T-helper 1 cell (primary cell): ENCODE data around the gene PGM1.

Experiments
- DNase-seq, 5 donors: peaks; one replicate each; pipeline ENCODE4 v3.0.0-alpha.2; 2012 to 2020

PGM1 gene

DNA sequence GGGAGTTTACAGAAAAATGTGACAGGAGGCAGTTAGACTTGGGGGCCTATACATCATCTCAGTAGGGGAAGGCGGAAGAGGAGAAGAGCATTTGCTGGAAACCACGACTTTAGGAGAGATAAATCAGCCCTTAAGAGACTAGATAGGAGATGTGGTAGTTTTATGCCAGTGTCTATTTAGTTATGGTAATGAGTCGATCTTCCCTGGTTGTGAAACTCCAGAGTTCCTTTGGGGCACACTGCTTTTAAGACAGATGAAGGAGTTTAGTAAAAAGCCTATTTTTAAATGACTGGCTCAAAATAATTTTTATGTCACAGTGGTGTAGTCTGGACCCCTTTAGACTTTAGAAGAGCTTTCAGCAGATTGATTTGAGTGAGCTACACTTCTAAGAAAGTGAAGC lies 7.8 kb downstream of the PGM1 start:
- DNase-seq: no peak

GRCh38 chr1:63601463-63601862 lies 8.3 kb downstream of the PGM1 start:
- DNase-seq: no peak

- no peak for DNase-seq
Measured at GRCh38 chr1:63601912-63602311, 8.7 kb downstream of the PGM1 start.

- DNase-seq: no peak
Measured at GRCh38 chr1:63602629-63603028, 9.4 kb downstream of the PGM1 start.

GRCh38 chr1:63603810-63604209 lies 10.6 kb downstream of the PGM1 start:
- DNase-seq: no peak

GRCh38 chr1:63607322-63607721 lies 14.1 kb downstream of the PGM1 start:
- DNase-seq: no peak

- DNase-seq: no peak
Measured at GRCh38 chr1:63611231-63611630, 18.0 kb downstream of the PGM1 start.

DNA sequence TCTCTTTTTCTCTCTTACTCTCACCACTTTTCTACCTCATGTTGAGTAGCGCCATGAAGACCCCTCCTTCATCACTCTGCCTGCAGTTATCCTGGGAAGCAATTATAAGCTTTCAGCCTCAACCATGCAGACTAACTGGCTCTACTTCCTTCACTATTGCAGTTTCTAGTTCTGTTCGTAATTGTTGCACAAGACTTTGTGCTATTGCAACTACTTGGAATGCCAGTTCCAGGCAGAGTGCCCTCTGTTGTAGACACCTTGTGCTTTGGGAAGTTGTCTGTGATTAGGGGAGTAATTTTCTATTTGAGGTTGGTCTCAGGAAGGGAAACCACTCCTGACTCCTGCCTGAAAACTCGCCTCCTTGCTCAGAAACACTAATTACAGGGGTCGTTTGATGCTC lies 19.4 kb downstream of the PGM1 start:
- no peak for DNase-seq

- no peak for DNase-seq
Measured at GRCh38 chr1:63612971-63613370, 19.8 kb downstream of the PGM1 start.

DNA sequence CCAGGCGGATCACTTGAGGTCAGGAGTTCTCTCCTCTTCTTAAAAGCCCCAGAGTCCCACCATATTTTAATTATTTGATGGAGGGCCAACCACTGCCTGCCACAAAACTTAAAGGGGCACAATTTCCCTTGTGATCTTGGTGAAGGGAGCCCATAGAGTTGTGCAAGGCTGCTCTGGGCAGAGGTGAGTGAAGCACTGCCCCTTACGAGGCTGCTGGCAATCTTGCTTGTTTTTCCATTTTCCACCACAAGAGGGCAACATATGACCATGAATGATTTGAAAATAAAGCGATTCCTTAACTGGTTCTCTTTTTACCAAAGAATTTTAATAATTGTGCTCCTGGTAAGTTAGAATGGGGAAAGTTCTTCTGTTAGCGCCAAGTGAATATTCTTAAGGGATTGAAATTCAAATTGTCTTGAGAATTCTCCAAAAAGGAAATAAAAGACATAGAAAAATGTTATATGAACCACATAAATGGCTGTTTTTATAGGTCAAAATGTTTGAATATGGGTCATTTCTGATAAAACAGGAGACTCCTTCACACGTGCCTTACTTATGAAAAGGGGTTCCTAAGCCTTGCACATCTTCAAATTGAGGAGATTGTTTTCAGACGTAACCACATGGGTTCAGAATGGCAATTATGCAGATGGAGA lies 22.7 kb downstream of the PGM1 start:
- DNase-seq: peak; percentile 17 to 67 (median 45)

DNA sequence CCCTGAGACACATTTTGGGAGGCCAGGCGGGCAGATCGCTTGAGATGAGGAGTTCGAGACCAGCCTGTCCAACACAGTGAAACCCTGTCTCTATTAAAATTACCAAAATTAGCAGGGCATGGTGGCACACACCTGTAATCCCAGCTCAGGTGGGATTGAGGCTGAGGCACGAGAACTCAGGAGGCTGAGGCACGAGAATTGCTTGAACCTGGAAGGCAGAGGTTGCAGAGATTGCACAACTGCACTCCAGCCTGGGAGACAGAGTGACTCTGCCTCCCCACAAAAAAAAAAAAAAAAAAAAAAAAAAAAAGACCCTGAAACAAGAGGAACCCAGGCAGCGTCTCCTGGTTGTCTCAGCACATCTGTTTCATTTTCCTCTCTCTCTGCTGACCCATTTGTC lies 24.2 kb downstream of the PGM1 start:
- DNase-seq: no peak

GRCh38 chr1:63618011-63618410 lies 24.8 kb downstream of the PGM1 start:
- no peak for DNase-seq

- no peak for DNase-seq
Measured at GRCh38 chr1:63619558-63619957, 26.3 kb downstream of the PGM1 start.

DNA sequence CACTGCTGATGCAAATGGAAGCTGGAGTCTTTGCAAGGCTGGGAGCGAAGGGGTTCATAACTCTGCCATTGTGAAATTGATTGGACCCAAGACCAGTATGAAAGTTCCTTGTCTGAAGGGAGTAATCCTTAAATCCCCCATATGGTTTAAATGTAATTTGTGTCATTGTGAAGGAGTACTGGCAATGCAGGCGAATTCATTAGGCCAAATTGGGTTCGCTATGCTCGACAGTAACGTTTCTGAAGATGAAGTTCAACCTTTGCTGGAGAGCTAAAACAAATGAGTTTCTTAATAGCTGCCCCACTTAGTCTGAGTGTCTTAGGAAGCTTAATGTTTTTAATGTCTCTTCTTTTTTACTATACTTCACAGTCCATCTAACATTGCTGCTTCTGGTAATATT lies 27.5 kb downstream of the PGM1 start:
- no peak for DNase-seq

DNA sequence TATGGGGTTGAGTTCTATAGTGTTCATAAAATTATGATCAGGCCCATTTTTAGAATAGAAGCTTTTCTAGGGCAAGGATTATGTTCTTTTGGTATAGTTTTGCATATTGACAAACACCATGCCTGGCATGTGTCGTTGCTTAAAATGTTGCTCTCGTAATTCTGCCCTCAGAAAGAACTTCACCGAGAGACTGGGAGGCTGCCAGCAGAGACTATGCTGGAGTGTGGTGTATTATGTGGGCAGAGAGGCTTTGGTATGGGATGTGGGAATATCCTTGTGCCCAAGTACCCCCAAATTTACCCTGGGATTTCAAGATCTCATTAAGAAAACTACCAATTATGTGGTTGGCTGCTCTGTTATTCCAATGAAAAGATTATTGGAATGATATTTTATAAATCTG lies 27.9 kb downstream of the PGM1 start:
- DNase-seq: no peak

DNA sequence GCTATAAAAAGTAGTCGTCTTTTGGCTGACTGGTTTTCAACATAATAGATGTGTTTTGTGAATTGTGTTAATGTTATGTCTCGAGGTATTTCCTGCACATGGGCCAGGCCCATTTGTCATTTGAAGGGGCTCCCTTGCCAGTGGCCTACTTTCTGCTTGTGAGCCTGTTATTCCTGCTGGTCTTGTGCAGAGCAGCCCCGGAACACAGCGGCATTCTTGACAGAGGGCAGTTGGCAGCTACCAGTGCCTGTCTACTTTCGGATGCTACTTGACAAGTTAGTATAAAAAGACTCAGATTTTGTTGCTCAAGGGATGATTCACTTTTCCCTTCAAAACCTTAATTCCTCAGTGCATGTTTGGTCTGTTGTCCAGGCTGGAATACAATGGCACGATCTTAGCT lies 28.5 kb downstream of the PGM1 start:
- no peak for DNase-seq

DNA sequence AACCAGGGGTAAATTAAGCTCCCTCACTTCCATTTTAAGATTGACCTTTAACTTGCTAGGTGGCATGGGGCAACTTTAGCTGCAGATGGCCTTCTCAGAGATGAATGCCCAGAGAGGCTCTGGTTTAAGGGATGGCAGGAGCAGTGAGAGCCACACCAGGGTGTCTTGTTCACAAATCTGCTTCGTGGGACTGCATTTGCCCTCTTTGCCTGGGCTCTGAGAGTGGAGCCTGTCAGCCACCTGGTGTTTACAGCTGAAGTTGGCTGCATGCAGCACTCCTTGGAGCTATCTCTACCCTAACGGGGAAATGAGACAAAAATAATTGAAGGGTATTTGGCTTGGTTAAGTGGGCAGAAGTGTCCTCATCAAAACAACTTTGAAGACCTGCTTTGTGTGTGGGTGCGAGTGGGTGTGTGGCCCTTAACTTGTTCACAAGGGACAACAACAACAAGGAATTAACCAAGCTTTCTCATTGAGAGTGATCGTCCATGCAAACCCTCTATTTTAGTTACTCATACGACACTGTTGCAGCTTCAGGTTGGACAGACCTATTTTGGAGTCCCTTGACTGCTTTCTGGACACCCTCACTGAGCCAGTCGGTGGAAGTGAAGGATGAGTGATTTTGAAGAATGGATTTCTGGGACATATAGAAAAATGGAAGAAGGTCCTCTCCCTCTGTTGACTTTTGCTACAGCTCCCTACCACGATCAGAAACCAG lies 29.8 kb downstream of the PGM1 start:
- DNase-seq: no peak

GRCh38 chr1:63623952-63624351 lies 30.7 kb downstream of the PGM1 start:
- no peak for DNase-seq

GRCh38 chr1:63624911-63625310 lies 31.7 kb downstream of the PGM1 start:
- DNase-seq: no peak

DNA sequence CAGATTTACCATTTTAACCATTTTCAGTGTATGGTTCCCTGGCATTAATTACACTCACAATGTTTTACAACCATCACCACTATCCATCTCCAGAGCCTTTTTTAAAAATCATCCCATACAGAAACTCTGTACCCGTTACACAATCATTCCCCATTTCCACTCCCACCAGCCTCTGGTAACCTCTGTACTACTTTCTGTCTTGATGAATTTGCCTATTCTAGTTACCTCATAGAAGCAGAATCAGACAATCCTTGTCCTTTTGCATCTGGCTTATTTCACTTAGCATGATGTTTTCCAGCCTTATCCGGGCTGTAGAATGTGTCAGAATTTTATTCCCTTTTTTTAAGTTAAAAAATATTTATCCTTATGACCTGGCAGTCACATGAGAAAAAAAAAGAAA lies 33.0 kb downstream of the PGM1 start:
- no peak for DNase-seq

DNA sequence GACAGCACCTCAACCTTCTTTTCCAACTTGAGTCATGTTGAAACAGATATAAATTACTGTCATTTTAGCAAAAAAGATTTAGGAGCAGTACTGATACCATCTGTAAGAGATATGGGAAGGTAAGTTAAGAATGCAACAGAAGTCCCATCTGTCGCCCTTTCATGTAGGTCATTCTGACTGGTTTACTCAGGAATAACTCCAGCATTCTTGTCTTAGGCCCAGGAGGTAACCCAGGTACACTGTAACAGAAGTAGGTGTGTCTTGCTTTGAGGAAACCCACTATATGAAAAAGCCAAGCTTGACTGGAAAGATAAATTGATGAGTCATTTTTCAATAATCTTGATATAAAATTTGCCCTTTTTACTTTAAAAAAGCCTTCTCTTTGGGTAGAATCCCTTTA lies 35.4 kb downstream of the PGM1 start:
- no peak for DNase-seq

DNA sequence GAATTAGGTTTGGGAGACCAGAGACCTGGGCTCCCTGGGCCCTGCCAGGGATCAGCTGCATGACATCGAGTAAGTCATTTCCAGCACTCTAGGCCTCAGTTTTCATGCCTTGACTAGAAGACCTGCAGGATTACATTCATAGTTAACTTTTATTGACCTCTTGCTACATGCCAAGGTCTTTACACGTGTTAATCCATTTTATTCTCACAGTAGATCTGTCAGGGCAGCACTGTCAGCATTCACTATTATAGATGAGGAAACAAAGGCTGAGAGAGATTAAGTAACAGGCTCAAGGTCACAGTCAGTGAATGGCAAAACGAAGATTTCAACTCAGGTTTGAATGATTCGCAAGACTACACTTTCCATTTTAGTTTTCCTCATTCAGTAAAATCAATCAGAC lies 37.0 kb downstream of the PGM1 start:
- DNase-seq: no peak

DNA sequence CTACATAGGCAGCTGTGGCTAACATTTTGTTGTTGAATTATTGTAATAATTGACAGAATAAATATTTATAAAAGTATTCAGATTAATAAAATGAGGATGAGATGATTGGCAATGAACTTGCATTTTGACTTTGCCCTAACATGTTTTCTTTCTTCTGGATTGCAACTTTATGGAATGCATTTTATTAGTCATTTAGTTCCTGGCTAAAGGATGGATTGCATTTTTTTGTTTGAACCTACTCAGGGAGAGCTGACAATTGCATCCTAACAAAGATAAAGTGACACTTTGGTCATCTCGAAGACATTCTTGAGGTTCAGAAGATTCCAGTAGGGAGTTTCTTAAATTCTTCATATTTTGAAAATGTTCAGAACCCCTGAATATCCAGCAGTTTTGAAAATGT lies 37.5 kb downstream of the PGM1 start:
- no peak for DNase-seq

DNA sequence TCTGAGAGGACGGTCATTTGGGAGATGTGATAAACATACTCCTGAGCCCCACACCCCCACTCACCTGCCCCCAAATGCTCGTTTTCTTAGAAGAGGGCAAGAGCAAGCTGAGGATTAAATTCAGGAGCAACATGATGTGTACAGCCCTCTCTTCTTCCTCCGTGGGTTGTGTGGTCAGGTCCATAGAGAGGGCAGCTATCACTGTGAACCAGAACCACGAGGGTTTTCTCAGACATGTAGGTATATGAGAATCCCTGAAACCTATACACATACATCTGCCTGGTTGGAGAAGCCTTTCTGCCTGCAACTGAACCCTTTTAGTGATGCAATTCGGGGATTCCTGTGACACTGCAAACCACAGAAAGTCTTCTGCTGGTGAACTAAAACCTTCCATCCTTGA lies 38.9 kb downstream of the PGM1 start:
- no peak for DNase-seq

GRCh38 chr1:63633281-63633680 lies 40.1 kb downstream of the PGM1 start:
- no peak for DNase-seq
